Nephron progenitor cell (in vitro differentiated cells): ENCODE results near the gene PGM2.
A peak's percentile ranks its signal among the peaks of the same experiment; 100 is the strongest.

ENCODE experiments used
- DNase-seq: peaks from one replicate; pipeline ENCODE4 v3.0.0; 2021
- H3K27ac Mint-ChIP-seq: 2 replicates; pipeline ENCODE4 v1.8.0; 2021; ENCODE audit warnings: mild to moderate bottlenecking, moderate library complexity, mixed read lengths
- H3K27me3 Mint-ChIP-seq: 2 replicates; pipeline ENCODE4 v1.8.0; 2021; ENCODE audit warnings: mild to moderate bottlenecking, low read depth, mixed read lengths; ENCODE audit not compliant: poor library complexity
- H3K36me3 Mint-ChIP-seq: 2 replicates; pipeline ENCODE4 v1.8.0; 2021; ENCODE audit warnings: low read depth, mixed read lengths
- H3K4me1 Mint-ChIP-seq: 2 replicates; pipeline ENCODE4 v1.8.0; 2021; ENCODE audit warnings: mixed read lengths
- H3K4me3 Mint-ChIP-seq: 2 replicates; pipeline ENCODE4 v1.8.0; 2021; ENCODE audit warnings: mild to moderate bottlenecking, moderate library complexity, mixed read lengths
- H3K9me3 Mint-ChIP-seq: 2 replicates; pipeline ENCODE4 v1.8.0; 2021; ENCODE audit warnings: mild to moderate bottlenecking, moderate library complexity, mixed read lengths
- TF ChIP-seq, protein P1 (sequence below): fragments of 200-600 bp; sonication (generic); IDR thresholded peaks from 2 replicates; pipeline ENCODE4 v1.5.0; 2021; ENCODE audit warnings: antibody characterized with exemption

PGM2 gene

DNA sequence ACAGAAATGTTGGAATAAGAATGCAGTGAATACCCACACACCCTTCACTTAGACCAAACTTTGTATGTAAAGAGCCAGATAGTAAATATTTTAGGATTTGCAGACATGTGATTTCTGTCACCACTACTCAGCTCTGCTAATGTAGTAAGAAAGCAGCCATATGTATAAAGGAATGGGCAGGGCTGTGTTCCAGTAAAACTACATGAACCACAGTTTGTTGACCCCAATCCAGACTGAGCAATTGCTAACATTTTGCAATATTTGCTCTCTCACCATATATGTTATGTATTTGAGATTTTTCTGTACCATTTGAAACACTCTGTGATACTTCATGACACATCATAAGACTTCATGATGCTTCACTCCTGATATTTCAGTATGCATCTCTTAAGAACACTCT lies 32.4 kb downstream of the PGM2 start:
- H3K27ac Mint-ChIP-seq, result no peak overlapping the region
- H3K9me3 Mint-ChIP-seq, result no peaks in the 10 kb centered on the region
- TF ChIP-seq, protein P1, sequence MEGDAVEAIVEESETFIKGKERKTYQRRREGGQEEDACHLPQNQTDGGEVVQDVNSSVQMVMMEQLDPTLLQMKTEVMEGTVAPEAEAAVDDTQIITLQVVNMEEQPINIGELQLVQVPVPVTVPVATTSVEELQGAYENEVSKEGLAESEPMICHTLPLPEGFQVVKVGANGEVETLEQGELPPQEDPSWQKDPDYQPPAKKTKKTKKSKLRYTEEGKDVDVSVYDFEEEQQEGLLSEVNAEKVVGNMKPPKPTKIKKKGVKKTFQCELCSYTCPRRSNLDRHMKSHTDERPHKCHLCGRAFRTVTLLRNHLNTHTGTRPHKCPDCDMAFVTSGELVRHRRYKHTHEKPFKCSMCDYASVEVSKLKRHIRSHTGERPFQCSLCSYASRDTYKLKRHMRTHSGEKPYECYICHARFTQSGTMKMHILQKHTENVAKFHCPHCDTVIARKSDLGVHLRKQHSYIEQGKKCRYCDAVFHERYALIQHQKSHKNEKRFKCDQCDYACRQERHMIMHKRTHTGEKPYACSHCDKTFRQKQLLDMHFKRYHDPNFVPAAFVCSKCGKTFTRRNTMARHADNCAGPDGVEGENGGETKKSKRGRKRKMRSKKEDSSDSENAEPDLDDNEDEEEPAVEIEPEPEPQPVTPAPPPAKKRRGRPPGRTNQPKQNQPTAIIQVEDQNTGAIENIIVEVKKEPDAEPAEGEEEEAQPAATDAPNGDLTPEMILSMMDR, result no peak
- H3K4me1 Mint-ChIP-seq, result no peaks in the 10 kb centered on the region
- no peaks in the 10 kb centered on the region for H3K27me3 Mint-ChIP-seq
- DNase-seq, result no peak
- peaks cover 26% of the 10 kb centered on the region for H3K36me3 Mint-ChIP-seq
- H3K4me3 Mint-ChIP-seq, result no peak overlapping the region

DNA sequence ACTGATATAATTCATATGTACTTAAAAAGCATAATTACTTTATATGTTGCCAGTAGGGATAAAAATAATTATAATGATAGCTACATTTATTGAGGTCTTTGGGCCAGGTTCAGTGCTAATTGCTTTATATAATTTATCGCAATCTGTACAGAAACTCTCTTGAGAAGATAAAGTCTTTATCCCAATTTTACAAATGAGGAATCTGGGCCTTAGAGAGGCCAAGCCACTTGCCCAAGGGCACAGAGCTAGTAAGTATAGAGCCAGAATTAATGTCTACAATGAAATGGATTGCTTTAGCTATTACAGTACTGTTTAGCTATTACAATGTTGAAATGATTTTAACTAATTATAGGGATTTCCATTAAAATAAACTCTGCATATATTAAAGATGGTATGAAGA lies 33.8 kb downstream of the PGM2 start:
- Mint-ChIP-seq H3K9me3 (no peaks in the 10 kb centered on the region), H3K36me3 (peaks cover 18% of the 10 kb centered on the region), H3K4me3 (no peak overlapping the region), H3K4me1 (no peaks in the 10 kb centered on the region), H3K27me3 (no peaks in the 10 kb centered on the region), H3K27ac (no peak overlapping the region)
- DNase-seq, result no peak
- TF ChIP-seq, protein P1, result no peak

DNA sequence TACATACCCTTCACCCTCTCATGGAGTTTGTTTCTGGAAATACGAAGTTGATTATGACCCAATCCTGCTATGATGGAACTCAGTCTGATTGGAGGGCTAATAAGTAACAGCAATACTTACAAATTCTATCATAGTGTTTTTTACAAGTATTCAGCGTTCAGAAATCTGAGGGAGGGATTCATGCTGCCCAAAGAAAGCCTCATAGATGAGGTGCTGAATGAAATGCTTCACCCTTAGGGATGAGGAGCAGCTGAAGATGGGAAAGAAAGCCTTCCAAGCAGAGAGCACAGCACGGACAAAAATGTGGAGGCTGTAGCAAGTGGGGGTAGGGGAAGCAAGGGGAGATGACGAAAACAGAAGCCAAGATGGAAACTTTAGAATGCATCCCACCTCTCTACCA lies 36.5 kb downstream of the PGM2 start:
- TF ChIP-seq, protein P1, result no peak
- no peak for DNase-seq
- Mint-ChIP-seq H3K27ac (no peak overlapping the region), H3K36me3 (peaks cover 33% of the 10 kb centered on the region), H3K9me3 (peaks cover 4% of the 10 kb centered on the region), H3K4me1 (peaks cover under 1% of the 10 kb centered on the region), H3K4me3 (no peak overlapping the region), H3K27me3 (no peaks in the 10 kb centered on the region)

DNA sequence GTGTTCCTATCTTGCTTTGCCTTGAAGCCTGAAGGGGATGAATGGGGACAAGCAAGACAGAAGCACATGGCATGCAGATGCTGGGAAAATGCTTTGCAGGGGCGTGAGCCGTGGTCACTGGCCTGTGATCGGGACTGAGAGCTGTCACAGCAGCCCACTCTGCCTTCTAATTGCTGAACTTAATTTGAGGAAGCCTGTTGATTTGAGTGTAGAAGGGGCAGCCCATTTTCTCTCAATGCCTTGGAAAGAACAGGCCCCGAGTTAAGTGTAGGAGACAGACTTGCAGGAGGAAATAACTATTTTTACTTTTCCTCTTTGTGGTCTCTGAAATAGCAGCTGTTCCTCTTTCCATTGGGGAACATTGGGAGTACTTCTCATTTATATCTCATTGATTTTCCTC lies 38.3 kb downstream of the PGM2 start:
- TF ChIP-seq, protein P1, result no peak
- H3K27me3 Mint-ChIP-seq, result no peaks in the 10 kb centered on the region
- peak overlapping the region; percentile 63 for H3K27ac Mint-ChIP-seq

DNA sequence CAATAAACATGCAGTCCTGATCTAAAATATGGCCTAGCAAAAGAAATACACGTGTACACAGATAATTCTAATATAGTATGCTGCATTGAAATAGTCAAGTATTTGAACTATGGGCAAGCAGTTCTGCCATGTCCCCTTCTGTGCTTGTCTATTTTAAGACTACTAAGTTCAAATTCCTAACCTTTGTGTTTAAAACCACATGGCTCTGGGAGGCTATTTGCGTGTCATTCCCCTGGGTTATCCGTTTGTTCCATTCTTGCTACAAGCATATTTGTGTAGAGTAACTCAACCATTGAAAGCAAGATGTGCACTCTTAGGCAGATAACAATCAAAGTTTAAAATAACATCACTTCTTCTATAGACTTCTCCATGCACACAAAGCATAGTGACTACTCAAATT lies 39.0 kb downstream of the PGM2 start:
- no peak for DNase-seq
- TF ChIP-seq, protein P1, result no peak
- Mint-ChIP-seq H3K4me3 (no peak overlapping the region), H3K27ac (no peak overlapping the region), H3K4me1 (peaks cover 7% of the 10 kb centered on the region), H3K9me3 (peaks cover 4% of the 10 kb centered on the region), H3K27me3 (no peaks in the 10 kb centered on the region), H3K36me3 (peaks cover 34% of the 10 kb centered on the region)

More for the DNA sequence above, 38.3 kb downstream of the PGM2 start:
- H3K9me3 Mint-ChIP-seq, result peaks cover 4% of the 10 kb centered on the region
- DNase-seq, result no peak
- no peak overlapping the region for H3K4me3 Mint-ChIP-seq
- peaks cover 34% of the 10 kb centered on the region for H3K36me3 Mint-ChIP-seq
- peaks cover 7% of the 10 kb centered on the region for H3K4me1 Mint-ChIP-seq

DNA sequence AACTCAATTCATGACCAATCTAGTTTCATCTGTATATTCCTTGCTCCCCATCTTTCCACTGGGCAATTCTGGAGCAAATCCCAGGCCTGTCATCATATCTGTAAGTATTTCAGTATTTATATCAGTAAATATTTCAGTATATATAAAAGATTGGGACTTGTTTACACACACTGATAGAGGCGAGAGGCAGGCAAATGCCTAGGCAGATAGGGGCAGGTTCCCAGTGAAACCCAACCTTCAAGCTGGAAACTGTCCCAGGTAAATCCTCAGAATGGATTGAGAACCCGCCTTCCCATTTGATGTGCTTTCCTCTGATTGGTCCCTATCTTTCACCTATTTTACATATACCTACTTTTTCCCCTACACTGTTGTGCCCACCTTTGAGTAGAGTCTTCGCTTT lies 40.6 kb downstream of the PGM2 start:
- Mint-ChIP-seq H3K4me3 (no peak overlapping the region), H3K4me1 (peaks cover 7% of the 10 kb centered on the region)
- TF ChIP-seq, protein P1, result no peak

More for the DNA sequence above, 40.6 kb downstream of the PGM2 start:
- peaks cover 34% of the 10 kb centered on the region for H3K36me3 Mint-ChIP-seq
- peaks cover 4% of the 10 kb centered on the region for H3K9me3 Mint-ChIP-seq
- H3K27me3 Mint-ChIP-seq, result no peaks in the 10 kb centered on the region
- no peak overlapping the region for H3K27ac Mint-ChIP-seq
- no peak for DNase-seq
